ENCODE measurements around the gene CLK1. TPM values are rescaled to one million over a fixed set of nuclear protein-coding genes. Genes with fewer than 3 reads are reported as not detected.

The CLK1 gene
- total and polyA plus RNA-seq, 2 of the 13 experiments (the other 11 are each of a cell fraction or from before 2014, with no cell fraction given), result 66.6 to 101 TPM

DNA sequence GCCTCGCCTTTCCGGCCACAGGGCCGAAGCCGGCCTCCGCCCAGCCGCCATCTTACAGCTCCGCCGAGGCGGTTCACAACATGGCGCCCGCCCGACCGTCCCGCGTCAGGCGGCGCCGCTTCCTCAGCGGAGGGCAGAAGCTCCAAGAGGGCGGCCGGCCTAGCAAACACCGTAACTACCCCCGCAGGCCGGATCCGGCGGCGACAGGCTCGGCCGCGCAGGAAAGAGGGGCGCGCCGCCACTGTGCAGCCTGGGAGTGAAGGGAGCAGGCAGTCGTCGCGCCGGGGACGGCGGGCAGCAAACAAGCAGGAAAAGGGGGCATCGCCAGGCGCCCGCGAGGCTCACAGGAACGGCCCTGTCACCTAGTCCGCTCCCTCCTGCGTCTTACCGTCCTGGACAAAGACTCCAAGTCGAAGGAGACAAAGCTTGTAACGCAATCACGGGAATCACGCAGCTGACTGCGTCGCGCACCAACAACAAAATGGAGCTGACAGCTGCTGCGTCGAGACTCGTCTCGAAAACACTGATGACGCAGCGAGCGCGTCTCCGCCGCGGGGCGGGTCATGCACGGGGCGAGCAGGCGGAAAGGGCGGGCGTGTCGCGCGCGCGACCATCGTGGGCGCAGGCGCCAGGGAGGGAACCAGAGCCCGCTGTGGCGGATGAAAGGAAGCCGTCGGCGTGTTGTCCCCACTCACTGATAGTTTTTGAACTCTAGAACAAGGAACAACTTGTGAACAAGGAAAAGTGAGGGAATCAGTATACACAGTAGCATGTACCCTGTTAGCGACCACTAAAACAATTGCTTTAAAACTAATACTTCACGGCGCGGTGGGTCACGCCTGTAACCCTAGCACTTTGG is at the start of gene CLK1 (continued):
- TF ChIP-seq PAX8 (CRISPR knock-in tag; IDR thresholded peaks at IDR 0.05; ENCODE audit: borderline replicate concordance), result peak; percentile 88; the same call in 1 of the 2 replicates
- TF ChIP-seq, protein P1, sequence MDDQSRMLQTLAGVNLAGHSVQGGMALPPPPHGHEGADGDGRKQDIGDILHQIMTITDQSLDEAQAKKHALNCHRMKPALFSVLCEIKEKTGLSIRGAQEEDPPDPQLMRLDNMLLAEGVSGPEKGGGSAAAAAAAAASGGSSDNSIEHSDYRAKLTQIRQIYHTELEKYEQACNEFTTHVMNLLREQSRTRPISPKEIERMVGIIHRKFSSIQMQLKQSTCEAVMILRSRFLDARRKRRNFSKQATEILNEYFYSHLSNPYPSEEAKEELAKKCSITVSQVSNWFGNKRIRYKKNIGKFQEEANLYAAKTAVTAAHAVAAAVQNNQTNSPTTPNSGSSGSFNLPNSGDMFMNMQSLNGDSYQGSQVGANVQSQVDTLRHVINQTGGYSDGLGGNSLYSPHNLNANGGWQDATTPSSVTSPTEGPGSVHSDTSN (CRISPR knock-in tag; IDR thresholded peaks at IDR 0.05; ENCODE audit: borderline replicate concordance), result 0 out of 2 replicates have a peak, but pooled peaks have one; percentile 64
- TF ChIP-seq GABPA (IDR thresholded peaks at IDR 0.05; ENCODE audit: low read depth, low read length), result peak; percentile 43; the same call in 1 of the 2 replicates
- TF ChIP-seq GABPA (CRISPR knock-in tag; IDR thresholded peaks at IDR 0.05; ENCODE audit: low read depth), result peak; percentile 62
- TF ChIP-seq, protein P2, sequence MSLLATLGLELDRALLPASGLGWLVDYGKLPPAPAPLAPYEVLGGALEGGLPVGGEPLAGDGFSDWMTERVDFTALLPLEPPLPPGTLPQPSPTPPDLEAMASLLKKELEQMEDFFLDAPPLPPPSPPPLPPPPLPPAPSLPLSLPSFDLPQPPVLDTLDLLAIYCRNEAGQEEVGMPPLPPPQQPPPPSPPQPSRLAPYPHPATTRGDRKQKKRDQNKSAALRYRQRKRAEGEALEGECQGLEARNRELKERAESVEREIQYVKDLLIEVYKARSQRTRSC (CRISPR knock-in tag; IDR thresholded peaks at IDR 0.05; ENCODE audit: low read depth), result 0 out of 2 replicates have a peak, but pooled peaks have one; percentile 36
- peak; percentile 75; the same call in 1 of the 2 replicates for TF ChIP-seq ZZZ3 (CRISPR knock-in tag; IDR thresholded peaks at IDR 0.05; ENCODE audit: borderline replicate concordance)
- peak; percentile 97 for TF ChIP-seq ZBTB21 (CRISPR knock-in tag; IDR thresholded peaks at IDR 0.05)
- TF ChIP-seq TFDP1 (CRISPR knock-in tag; IDR thresholded peaks at IDR 0.05; ENCODE audit: borderline replicate concordance), result peak; percentile 97
- TF ChIP-seq USF2 (IDR thresholded peaks at IDR 0.05; ENCODE audit: low read depth, low read length), result no peak
- TF ChIP-seq USF2 (CRISPR knock-in tag; IDR thresholded peaks at IDR 0.05; ENCODE audit: borderline replicate concordance), result peak; percentile 64; the same call in 1 of the 2 replicates
- TF ChIP-seq ZNF205 (CRISPR knock-in tag; IDR thresholded peaks at IDR 0.05), result peak; percentile 91
- no peak; the same call in 1 of the 2 replicates for TF ChIP-seq NFYB (CRISPR knock-in tag; IDR thresholded peaks at IDR 0.05)
- peak; percentile 97 for TF ChIP-seq SNAPC2 (CRISPR knock-in tag; IDR thresholded peaks at IDR 0.05)
- TF ChIP-seq TCF12 (IDR thresholded peaks at IDR 0.05), result no peak
- TF ChIP-seq TCF12 (CRISPR knock-in tag; IDR thresholded peaks at IDR 0.05), result peak; percentile 97
- TF ChIP-seq POLR2AphosphoS2 (IDR thresholded peaks at IDR 0.05; ENCODE audit: low read depth, low read length), result peak; percentile 99
- TF ChIP-seq, protein P3, sequence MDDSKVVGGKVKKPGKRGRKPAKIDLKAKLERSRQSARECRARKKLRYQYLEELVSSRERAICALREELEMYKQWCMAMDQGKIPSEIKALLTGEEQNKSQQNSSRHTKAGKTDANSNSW (CRISPR knock-in tag; IDR thresholded peaks at IDR 0.05; ENCODE audit: borderline replicate concordance), result peak; percentile 99; the same call in 1 of the 2 replicates
- peak; percentile 93 for TF ChIP-seq GABPB1 (CRISPR knock-in tag; IDR thresholded peaks at IDR 0.05)
- TF ChIP-seq NONO (IDR thresholded peaks at IDR 0.05), result no peak
- peak; percentile 99 for TF ChIP-seq NONO (CRISPR knock-in tag; conservative IDR thresholded peaks at IDR 0.05)
- TF ChIP-seq KLF9 (CRISPR knock-in tag; IDR thresholded peaks at IDR 0.05; ENCODE audit: low read depth), result peak; percentile 83; the same call in 1 of the 2 replicates
- 0 out of 2 replicates have a peak, but pooled peaks have one; percentile 3 for TF ChIP-seq HMG20B (CRISPR knock-in tag; conservative IDR thresholded peaks at IDR 0.05)
- TF ChIP-seq DNMT1 (CRISPR knock-in tag; IDR thresholded peaks at IDR 0.05), result no peak; the same call in 1 of the 2 replicates
- peak; percentile 100 for TF ChIP-seq MEIS1 (CRISPR knock-in tag; IDR thresholded peaks at IDR 0.05; ENCODE audit: borderline replicate concordance)
- TF ChIP-seq ZNF589 (CRISPR knock-in tag; conservative IDR thresholded peaks at IDR 0.05), result peak; percentile 98
